Measurements from ENCODE around the gene YPEL2. TPM values are rescaled to one million over a fixed set of nuclear protein-coding genes. Genes with fewer than 3 reads are reported as not detected.

The YPEL2 gene
- total and polyA plus RNA-seq, 2 of the 13 experiments (the other 11 are each of a cell fraction or from before 2014, with no cell fraction given), result 8.5 to 21.1 TPM

DNA sequence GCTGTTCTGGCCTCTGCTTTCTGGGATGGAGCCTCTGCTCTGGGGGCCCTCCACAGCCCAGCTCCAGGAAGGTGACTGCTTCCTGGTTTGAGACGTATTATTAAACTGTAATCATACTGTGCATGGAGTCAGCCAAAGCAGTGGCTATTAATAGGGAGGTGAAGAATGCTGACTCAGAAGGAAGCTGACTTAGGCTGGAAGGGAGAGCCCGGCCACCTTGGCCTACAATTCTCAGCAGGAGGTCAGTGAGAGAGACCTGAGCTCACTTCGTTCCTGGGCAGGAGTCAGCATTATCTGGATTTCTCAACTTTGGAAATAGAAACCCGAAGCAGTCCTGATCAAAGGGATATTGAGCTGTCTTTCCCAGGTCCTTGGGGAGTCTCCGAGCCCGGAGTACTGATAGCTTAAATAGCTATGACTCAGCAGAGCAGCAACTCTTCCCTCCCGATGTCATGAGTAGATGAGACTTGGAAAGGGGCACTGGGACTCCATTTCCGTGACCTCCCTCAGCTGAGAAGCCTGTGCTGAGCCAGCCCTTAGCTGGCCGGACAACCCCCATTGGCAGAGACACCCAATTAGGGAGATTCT, 91.8 kb downstream of the YPEL2 start (continued):
- TF ChIP-seq CHD4 (IDR thresholded peaks at IDR 0.05; ENCODE audit: borderline replicate concordance, low read length) (no peak), KDM4B (CRISPR knock-in tag; IDR thresholded peaks at IDR 0.05) (no peak), MTF2 (CRISPR knock-in tag; IDR thresholded peaks at IDR 0.05; ENCODE audit: borderline replicate concordance) (no peak), ZNF382 (CRISPR knock-in tag; IDR thresholded peaks at IDR 0.05; ENCODE audit: borderline replicate concordance) (no peak), ARNT (IDR thresholded peaks at IDR 0.05) (no peak), SMARCE1 (IDR thresholded peaks at IDR 0.05; ENCODE audit: borderline replicate concordance) (no peak), DBP (CRISPR knock-in tag; IDR thresholded peaks at IDR 0.05; ENCODE audit: not compliant biosample characterization) (no peak), GFI1 (CRISPR knock-in tag; IDR thresholded peaks at IDR 0.05; ENCODE audit: borderline replicate concordance) (no peak), KLF11 (CRISPR knock-in tag; IDR thresholded peaks at IDR 0.05) (no peak), GABPA (IDR thresholded peaks at IDR 0.05; ENCODE audit: low read depth, low read length) (no peak), GABPA (CRISPR knock-in tag; IDR thresholded peaks at IDR 0.05; ENCODE audit: low read depth) (no peak), TCF7L2 (IDR thresholded peaks at IDR 0.05; ENCODE audit: low read depth, low read length) (no peak), ZFP36L2 (CRISPR knock-in tag; IDR thresholded peaks at IDR 0.05) (no peak), ZSCAN22 (CRISPR knock-in tag; IDR thresholded peaks at IDR 0.05) (no peak), NAIF1 (CRISPR knock-in tag; IDR thresholded peaks at IDR 0.05; ENCODE audit: borderline replicate concordance) (no peak), PPARG (CRISPR knock-in tag; conservative IDR thresholded peaks at IDR 0.05) (no peak), ZNF12 (CRISPR knock-in tag; IDR thresholded peaks at IDR 0.05) (0 out of 2 replicates have a peak, but pooled peaks have one; percentile 14), ZEB1 (IDR thresholded peaks at IDR 0.05; ENCODE audit: insufficient replicate concordance, low read depth) (no peak), ZNF761 (CRISPR knock-in tag; conservative IDR thresholded peaks at IDR 0.05) (no peak), KDM1A (CRISPR knock-in tag; IDR thresholded peaks at IDR 0.05) (no peak), ZSCAN31 (CRISPR knock-in tag; IDR thresholded peaks at IDR 0.05; ENCODE audit: low read depth) (no peak), RFXANK (CRISPR knock-in tag; IDR thresholded peaks at IDR 0.05) (no peak), IKZF1 (IDR thresholded peaks at IDR 0.05) (no peak), ZBTB44 (CRISPR knock-in tag; IDR thresholded peaks at IDR 0.05) (no peak), MEF2D (CRISPR knock-in tag; IDR thresholded peaks at IDR 0.05) (no peak)
- TF ChIP-seq, protein P1, sequence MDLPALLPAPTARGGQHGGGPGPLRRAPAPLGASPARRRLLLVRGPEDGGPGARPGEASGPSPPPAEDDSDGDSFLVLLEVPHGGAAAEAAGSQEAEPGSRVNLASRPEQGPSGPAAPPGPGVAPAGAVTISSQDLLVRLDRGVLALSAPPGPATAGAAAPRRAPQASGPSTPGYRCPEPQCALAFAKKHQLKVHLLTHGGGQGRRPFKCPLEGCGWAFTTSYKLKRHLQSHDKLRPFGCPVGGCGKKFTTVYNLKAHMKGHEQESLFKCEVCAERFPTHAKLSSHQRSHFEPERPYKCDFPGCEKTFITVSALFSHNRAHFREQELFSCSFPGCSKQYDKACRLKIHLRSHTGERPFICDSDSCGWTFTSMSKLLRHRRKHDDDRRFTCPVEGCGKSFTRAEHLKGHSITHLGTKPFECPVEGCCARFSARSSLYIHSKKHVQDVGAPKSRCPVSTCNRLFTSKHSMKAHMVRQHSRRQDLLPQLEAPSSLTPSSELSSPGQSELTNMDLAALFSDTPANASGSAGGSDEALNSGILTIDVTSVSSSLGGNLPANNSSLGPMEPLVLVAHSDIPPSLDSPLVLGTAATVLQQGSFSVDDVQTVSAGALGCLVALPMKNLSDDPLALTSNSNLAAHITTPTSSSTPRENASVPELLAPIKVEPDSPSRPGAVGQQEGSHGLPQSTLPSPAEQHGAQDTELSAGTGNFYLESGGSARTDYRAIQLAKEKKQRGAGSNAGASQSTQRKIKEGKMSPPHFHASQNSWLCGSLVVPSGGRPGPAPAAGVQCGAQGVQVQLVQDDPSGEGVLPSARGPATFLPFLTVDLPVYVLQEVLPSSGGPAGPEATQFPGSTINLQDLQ (CRISPR knock-in tag; IDR thresholded peaks at IDR 0.05), result peak; percentile 27; the same call in 1 of the 2 replicates
- TF ChIP-seq, protein P2, sequence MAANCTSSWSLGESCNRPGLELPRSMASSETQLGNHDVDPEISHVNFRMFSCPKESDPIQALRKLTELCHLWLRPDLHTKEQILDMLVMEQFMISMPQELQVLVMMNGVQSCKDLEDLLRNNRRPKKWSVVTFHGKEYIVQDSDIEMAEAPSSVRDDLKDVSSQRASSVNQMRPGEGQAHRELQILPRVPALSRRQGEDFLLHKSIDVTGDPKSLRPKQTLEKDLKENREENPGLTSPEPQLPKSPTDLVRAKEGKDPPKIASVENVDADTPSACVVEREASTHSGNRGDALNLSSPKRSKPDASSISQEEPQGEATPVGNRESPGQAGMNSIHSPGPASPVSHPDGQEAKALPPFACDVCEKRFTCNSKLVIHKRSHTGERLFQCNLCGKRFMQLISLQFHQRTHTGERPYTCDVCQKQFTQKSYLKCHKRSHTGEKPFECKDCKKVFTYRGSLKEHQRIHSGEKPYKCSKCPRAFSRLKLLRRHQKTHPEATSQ (CRISPR knock-in tag; IDR thresholded peaks at IDR 0.05; ENCODE audit: borderline replicate concordance), result no peak
